ENCODE results near the gene GALNT17. TPM values are rescaled to one million over a fixed set of nuclear protein-coding genes. Genes with fewer than 3 reads are reported as not detected.
"Not testable (repeated sequence)": the region's sequence is repeated elsewhere in the genome, so short reads cannot be mapped to it uniquely, and the experiment has no call there.

Gene GALNT17
- total RNA-seq, 2 experiments from 2014 or later: not detected

DNA sequence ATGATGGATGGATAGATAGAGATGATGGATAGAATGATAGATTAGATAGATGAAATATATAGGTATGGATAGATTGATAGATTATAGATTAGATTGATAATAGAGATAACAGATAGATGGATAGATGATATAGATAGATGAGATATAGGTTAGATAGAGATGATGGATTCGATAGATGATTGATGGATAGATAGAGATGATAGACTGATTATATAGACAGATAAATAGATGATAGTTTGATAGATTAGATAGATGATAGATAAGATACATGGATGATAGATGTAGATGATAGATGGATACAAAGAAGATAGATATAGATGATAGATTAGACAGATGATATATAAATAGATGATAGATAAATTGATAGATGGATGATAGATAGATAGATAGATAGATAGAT lies 448.1 kb downstream of the GALNT17 start:
- no peaks in the 10 kb centered on the region for H3K4me1 Mint-ChIP-seq
- CTCF ChIA-PET: no interaction called here
- ATAC-seq (no peak), DNase-seq (no peak)
- H3K4me3 Mint-ChIP-seq: no peak overlapping the region
- H3K27ac Mint-ChIP-seq: no peak overlapping the region
- no peaks in the 10 kb centered on the region for H3K36me3 Mint-ChIP-seq
- no peaks in the 10 kb centered on the region for H3K27me3 Mint-ChIP-seq
- peaks cover 6% of the 10 kb centered on the region for H3K9me3 Mint-ChIP-seq (ENCODE audit: low read depth)

GRCh38 chr7:71584256-71584655 lies 452.3 kb downstream of the GALNT17 start:
- H3K9me3 Mint-ChIP-seq (ENCODE audit: low read depth): peaks cover 4% of the 10 kb centered on the region

GRCh38 chr7:71591876-71592275 lies 459.9 kb downstream of the GALNT17 start:
- Mint-ChIP-seq H3K9me3 (ENCODE audit: low read depth) (peaks cover 17% of the 10 kb centered on the region), H3K4me3 (no peak overlapping the region), H3K27ac (no peak overlapping the region), H3K4me1 (no peaks in the 10 kb centered on the region), H3K36me3 (no peaks in the 10 kb centered on the region), H3K27me3 (no peaks in the 10 kb centered on the region)
- CTCF ChIA-PET: no interaction called here
- ATAC-seq (no peak), DNase-seq (no peak)

More at GRCh38 chr7:71584256-71584655, 452.3 kb downstream of the GALNT17 start:
- no peaks in the 10 kb centered on the region for H3K4me1 Mint-ChIP-seq
- no peak for ATAC-seq
- CTCF ChIA-PET: no interaction called here
- no peaks in the 10 kb centered on the region for H3K36me3 Mint-ChIP-seq
- no peak overlapping the region for H3K27ac Mint-ChIP-seq
- H3K27me3 Mint-ChIP-seq: no peaks in the 10 kb centered on the region
- no peak for DNase-seq
- no peak overlapping the region for H3K4me3 Mint-ChIP-seq

GRCh38 chr7:71592388-71592787 lies 460.4 kb downstream of the GALNT17 start:
- H3K36me3 Mint-ChIP-seq, CTCF ChIA-PET, DNase-seq, H3K27me3 Mint-ChIP-seq, ATAC-seq, H3K27ac Mint-ChIP-seq, H3K4me1 Mint-ChIP-seq, H3K4me3 Mint-ChIP-seq: not testable (repeated sequence)
- peaks cover 17% of the 10 kb centered on the region for H3K9me3 Mint-ChIP-seq (ENCODE audit: low read depth)

GRCh38 chr7:71594736-71595135 lies 462.8 kb downstream of the GALNT17 start:
- CTCF ChIA-PET: no interaction called here
- ATAC-seq: no peak
- peaks cover 21% of the 10 kb centered on the region for H3K9me3 Mint-ChIP-seq (ENCODE audit: low read depth)

GRCh38 chr7:71595176-71595575 lies 463.2 kb downstream of the GALNT17 start:
- ATAC-seq: no peak
- CTCF ChIA-PET: no interaction called here
- Mint-ChIP-seq H3K9me3 (ENCODE audit: low read depth) (peaks cover 24% of the 10 kb centered on the region), H3K27ac (no peak overlapping the region), H3K4me1 (no peaks in the 10 kb centered on the region), H3K4me3 (no peak overlapping the region), H3K27me3 (no peaks in the 10 kb centered on the region), H3K36me3 (no peaks in the 10 kb centered on the region)
- DNase-seq: no peak

More at GRCh38 chr7:71594736-71595135, 462.8 kb downstream of the GALNT17 start:
- no peaks in the 10 kb centered on the region for H3K4me1 Mint-ChIP-seq
- H3K27me3 Mint-ChIP-seq: no peaks in the 10 kb centered on the region
- no peak for DNase-seq
- no peaks in the 10 kb centered on the region for H3K36me3 Mint-ChIP-seq
- no peak overlapping the region for H3K27ac Mint-ChIP-seq
- no peak overlapping the region for H3K4me3 Mint-ChIP-seq

DNA sequence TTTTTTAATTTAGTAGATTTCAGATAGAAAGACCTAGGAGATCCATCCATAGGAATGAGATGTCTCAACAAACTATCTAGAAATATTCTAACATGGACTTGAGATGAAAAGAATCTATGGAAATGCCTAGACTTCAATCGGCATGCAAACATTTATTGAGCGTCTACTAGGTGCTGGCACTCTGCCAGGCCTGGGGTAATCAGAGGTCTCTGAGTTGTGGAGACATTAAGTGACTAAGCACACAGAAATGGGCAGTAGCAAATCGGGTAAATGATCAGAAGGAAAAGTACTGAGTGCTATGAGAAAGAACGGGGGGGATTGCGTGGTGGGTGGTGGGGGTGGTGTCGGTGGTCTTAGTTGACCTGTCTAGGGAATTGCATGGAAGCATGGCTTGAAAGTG lies 466.6 kb downstream of the GALNT17 start:
- Mint-ChIP-seq H3K27ac (no peak overlapping the region), H3K27me3 (no peaks in the 10 kb centered on the region), H3K4me3 (no peak overlapping the region), H3K4me1 (no peaks in the 10 kb centered on the region), H3K36me3 (no peaks in the 10 kb centered on the region), H3K9me3 (ENCODE audit: low read depth) (peaks cover 26% of the 10 kb centered on the region)
- DNase-seq (no peak), ATAC-seq (no peak)
- CTCF ChIA-PET: no interaction called here

DNA sequence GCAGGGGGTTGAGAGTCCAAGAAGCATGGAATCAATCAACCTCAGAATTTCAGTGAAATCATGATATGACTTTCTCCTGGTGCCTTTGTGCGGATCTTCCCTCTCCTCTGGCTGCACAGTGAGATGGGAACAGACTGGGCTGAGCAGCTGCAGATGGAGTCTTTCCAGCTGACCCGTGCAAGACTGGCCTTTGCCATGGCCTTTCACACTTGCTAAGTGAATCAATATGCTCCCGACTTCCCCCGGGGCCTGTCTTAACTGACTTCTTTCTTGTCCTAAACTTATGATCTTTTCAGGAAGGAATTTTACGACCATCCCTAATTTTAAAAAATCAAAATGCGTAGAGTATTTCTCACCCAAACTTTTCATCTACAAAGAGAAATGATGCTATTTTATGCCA lies 469.9 kb downstream of the GALNT17 start:
- Mint-ChIP-seq H3K4me1 (no peaks in the 10 kb centered on the region), H3K4me3 (no peak overlapping the region), H3K36me3 (no peaks in the 10 kb centered on the region), H3K9me3 (ENCODE audit: low read depth) (peaks cover 17% of the 10 kb centered on the region), H3K27me3 (no peaks in the 10 kb centered on the region), H3K27ac (no peak overlapping the region)
- CTCF ChIA-PET: no interaction called here
- no peak for DNase-seq
- no peak for ATAC-seq

GRCh38 chr7:71604818-71605414 lies 473.0 kb downstream of the GALNT17 start:
- no peak overlapping the region for H3K4me3 Mint-ChIP-seq
- no peak for DNase-seq
- H3K27ac Mint-ChIP-seq: no peak overlapping the region
- H3K36me3 Mint-ChIP-seq: no peaks in the 10 kb centered on the region
- no peaks in the 10 kb centered on the region for H3K4me1 Mint-ChIP-seq
- CTCF ChIA-PET: no interaction called here
- H3K9me3 Mint-ChIP-seq (ENCODE audit: low read depth): peaks cover 17% of the 10 kb centered on the region
- H3K27me3 Mint-ChIP-seq: no peaks in the 10 kb centered on the region
- ATAC-seq: no peak

DNA sequence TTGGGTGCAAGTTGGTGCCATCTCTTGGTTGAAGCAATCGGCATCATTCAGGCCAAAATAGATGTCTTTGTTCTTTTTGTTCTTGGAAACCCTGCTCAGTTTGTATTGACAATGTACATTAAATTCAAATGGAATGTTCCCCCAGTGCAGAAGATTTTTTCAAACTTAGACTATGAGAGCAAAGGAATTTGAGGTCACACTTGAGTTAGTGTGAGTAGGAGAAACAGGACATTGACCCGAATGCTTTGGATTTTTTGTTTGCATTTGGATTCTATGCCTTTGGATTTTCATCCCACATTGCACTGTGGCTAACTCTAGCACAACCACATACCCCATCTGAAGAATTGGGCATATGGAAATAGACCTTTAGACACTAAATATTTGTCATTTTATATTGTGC lies 480.0 kb downstream of the GALNT17 start:
- H3K27me3 Mint-ChIP-seq: no peaks in the 10 kb centered on the region
- DNase-seq (no peak), ATAC-seq (no peak)
- no peaks in the 10 kb centered on the region for H3K4me1 Mint-ChIP-seq
- no peaks in the 10 kb centered on the region for H3K36me3 Mint-ChIP-seq
- H3K9me3 Mint-ChIP-seq (ENCODE audit: low read depth): peaks cover 9% of the 10 kb centered on the region
- no peak overlapping the region for H3K27ac Mint-ChIP-seq
- CTCF ChIA-PET: no interaction called here
- no peak overlapping the region for H3K4me3 Mint-ChIP-seq

GRCh38 chr7:71612911-71613310 lies 481.0 kb downstream of the GALNT17 start:
- CTCF ChIA-PET: no interaction called here
- no peaks in the 10 kb centered on the region for H3K36me3 Mint-ChIP-seq
- peaks cover 7% of the 10 kb centered on the region for H3K9me3 Mint-ChIP-seq (ENCODE audit: low read depth)
- no peak overlapping the region for H3K27ac Mint-ChIP-seq
- DNase-seq: no peak
- H3K4me3 Mint-ChIP-seq: no peak overlapping the region
- H3K27me3 Mint-ChIP-seq: no peaks in the 10 kb centered on the region
- H3K4me1 Mint-ChIP-seq: no peaks in the 10 kb centered on the region
- no peak for ATAC-seq

- ATAC-seq (no peak), DNase-seq (no peak)
- H3K9me3 Mint-ChIP-seq (ENCODE audit: low read depth): peaks cover 4% of the 10 kb centered on the region
- CTCF ChIA-PET: no interaction called here
- no peaks in the 10 kb centered on the region for H3K27me3 Mint-ChIP-seq
- no peaks in the 10 kb centered on the region for H3K36me3 Mint-ChIP-seq
- H3K4me1 Mint-ChIP-seq: no peaks in the 10 kb centered on the region
- no peak overlapping the region for H3K4me3 Mint-ChIP-seq
- H3K27ac Mint-ChIP-seq: no peak overlapping the region
Observed at GRCh38 chr7:71613313-71613712, 481.4 kb downstream of the GALNT17 start.

GRCh38 chr7:71615017-71615416 lies 483.1 kb downstream of the GALNT17 start:
- no peak for ATAC-seq
- Mint-ChIP-seq H3K4me3 (no peak overlapping the region), H3K36me3 (no peaks in the 10 kb centered on the region), H3K9me3 (ENCODE audit: low read depth) (peaks cover 8% of the 10 kb centered on the region), H3K27ac (no peak overlapping the region), H3K4me1 (no peaks in the 10 kb centered on the region), H3K27me3 (no peaks in the 10 kb centered on the region)
- no peak for DNase-seq
- CTCF ChIA-PET: no interaction called here

- H3K36me3 Mint-ChIP-seq: peaks cover under 1% of the 10 kb centered on the region
- peaks cover 8% of the 10 kb centered on the region for H3K9me3 Mint-ChIP-seq (ENCODE audit: low read depth)
- DNase-seq (no peak), ATAC-seq (no peak)
- no peaks in the 10 kb centered on the region for H3K27me3 Mint-ChIP-seq
- H3K27ac Mint-ChIP-seq: no peak overlapping the region
- CTCF ChIA-PET: no interaction called here
- no peaks in the 10 kb centered on the region for H3K4me1 Mint-ChIP-seq
- no peak overlapping the region for H3K4me3 Mint-ChIP-seq
Observed at GRCh38 chr7:71616217-71616616, 484.3 kb downstream of the GALNT17 start.

DNA sequence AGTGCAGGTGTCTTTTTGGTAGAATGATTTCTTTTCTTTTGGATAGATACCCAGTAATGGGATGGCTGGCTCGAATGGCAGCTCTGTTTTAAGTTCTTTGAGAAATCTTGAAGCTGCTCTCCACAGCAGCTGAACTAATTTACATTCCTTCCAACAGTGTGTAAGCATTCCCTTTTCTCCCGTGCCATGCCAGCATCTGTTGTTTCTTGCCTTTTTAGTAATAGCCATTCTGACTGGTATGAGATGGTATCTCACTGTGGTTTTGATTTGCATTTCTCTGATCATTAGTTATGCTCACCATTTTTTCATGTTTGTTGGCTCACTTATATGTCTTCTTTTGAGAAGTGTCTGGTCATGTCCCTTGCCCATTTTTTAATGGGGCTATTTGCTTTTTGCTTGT lies 486.3 kb downstream of the GALNT17 start:
- Mint-ChIP-seq H3K27me3 (no peaks in the 10 kb centered on the region), H3K4me1 (no peaks in the 10 kb centered on the region), H3K4me3 (no peak overlapping the region), H3K9me3 (ENCODE audit: low read depth) (peaks cover 7% of the 10 kb centered on the region), H3K36me3 (peaks cover 1% of the 10 kb centered on the region), H3K27ac (no peak overlapping the region)
- CTCF ChIA-PET: no interaction called here
- DNase-seq: no peak
- ATAC-seq: no peak

Measured in activated CD8-positive, alpha-beta memory T cell treated with anti-CD3 and anti-CD28 coated beads, Interleukin-2, amount 10 ng/mL, durations not matched to agents 7 days and 5 days (primary cell).